ENCODE measurements around the gene KCNMB1.

Gene KCNMB1

DNA sequence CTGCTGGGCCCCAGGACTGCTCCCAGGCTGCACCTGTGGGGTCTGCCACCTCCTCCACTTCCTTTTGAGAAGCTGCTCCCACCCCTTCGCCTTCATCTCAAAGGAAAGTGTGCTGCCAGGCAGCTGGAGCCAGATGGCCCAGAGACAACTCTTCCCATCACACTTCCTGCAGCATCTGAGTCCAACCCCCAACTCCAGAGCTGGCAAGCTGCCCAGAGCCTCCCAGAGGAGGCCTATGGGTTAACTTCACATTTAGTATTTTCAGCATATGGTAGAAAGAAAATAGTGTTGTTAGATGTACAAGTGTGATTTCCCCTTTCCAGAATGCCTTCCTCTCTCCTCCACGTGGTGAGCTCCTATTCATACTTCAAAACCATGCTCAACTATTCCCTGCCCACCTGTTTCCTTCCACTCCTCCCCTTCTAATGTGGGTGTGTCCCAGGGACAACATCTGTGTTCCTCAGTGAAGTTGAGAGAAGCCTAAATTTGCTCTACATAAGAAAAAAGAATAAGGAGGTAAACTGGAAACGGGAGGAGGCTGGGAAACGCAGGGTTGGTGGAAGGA, 38.6 kb upstream of the KCNMB1 start:
- H3K9me3 ChIP-seq (ENCODE audit: control insufficient read depth in 1 of 2, low read length in 2 of 2) = no peaks in the 10 kb centered on the region
- no peak overlapping the region for H3K4me3 ChIP-seq (ENCODE audit: low read depth in 1 of 2, low read length in 2 of 2)
- no peaks in the 10 kb centered on the region for H3K4me1 ChIP-seq (ENCODE audit: control insufficient read depth in 1 of 2, insufficient read depth in 2 of 2, low read length in 2 of 2)
- no peaks in the 10 kb centered on the region for H3K36me3 ChIP-seq (ENCODE audit: control insufficient read depth in 1 of 2, insufficient read depth in 2 of 2, low read length in 2 of 2)
- H3K9ac ChIP-seq (ENCODE audit: low read depth in 1 of 2, low read length in 2 of 2) = no peak overlapping the region
- H3K27me3 ChIP-seq (ENCODE audit: control insufficient read depth in 1 of 2, insufficient read depth in 2 of 2, low read length in 2 of 2) = no peaks in the 10 kb centered on the region
- no peak overlapping the region for H3K27ac ChIP-seq (ENCODE audit: low read depth, low read length)

DNA sequence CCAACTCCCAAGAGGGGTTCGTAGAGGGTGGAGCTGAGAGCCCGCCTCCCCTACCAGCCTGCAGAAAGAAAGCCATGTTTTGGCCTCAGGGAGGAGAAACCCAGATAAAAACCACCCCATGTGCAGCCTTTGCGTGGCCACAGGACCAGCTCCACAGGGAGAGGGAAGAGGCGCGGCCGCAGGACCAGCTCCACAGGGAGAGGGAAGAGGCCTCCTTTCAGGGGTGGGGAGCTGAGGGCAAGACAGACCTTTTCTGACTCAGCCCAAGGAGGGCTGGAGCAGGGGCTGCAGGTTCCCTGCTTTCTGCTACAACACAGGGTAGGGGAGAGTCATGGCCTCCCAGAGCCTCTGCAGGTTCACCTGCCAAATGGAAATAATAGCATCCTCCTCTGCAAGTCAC, 37.6 kb upstream of the KCNMB1 start:
- H3K9me3 ChIP-seq (ENCODE audit: control insufficient read depth in 1 of 2, low read length in 2 of 2) = no peaks in the 10 kb centered on the region
- H3K36me3 ChIP-seq (ENCODE audit: control insufficient read depth in 1 of 2, insufficient read depth in 2 of 2, low read length in 2 of 2) = no peaks in the 10 kb centered on the region
- H3K9ac ChIP-seq (ENCODE audit: low read depth in 1 of 2, low read length in 2 of 2) = no peak overlapping the region
- H3K27ac ChIP-seq (ENCODE audit: low read depth, low read length) = no peak overlapping the region
- no peaks in the 10 kb centered on the region for H3K4me1 ChIP-seq (ENCODE audit: control insufficient read depth in 1 of 2, insufficient read depth in 2 of 2, low read length in 2 of 2)
- H3K4me3 ChIP-seq (ENCODE audit: low read depth in 1 of 2, low read length in 2 of 2) = no peak overlapping the region
- H3K27me3 ChIP-seq (ENCODE audit: control insufficient read depth in 1 of 2, insufficient read depth in 2 of 2, low read length in 2 of 2) = no peaks in the 10 kb centered on the region

DNA sequence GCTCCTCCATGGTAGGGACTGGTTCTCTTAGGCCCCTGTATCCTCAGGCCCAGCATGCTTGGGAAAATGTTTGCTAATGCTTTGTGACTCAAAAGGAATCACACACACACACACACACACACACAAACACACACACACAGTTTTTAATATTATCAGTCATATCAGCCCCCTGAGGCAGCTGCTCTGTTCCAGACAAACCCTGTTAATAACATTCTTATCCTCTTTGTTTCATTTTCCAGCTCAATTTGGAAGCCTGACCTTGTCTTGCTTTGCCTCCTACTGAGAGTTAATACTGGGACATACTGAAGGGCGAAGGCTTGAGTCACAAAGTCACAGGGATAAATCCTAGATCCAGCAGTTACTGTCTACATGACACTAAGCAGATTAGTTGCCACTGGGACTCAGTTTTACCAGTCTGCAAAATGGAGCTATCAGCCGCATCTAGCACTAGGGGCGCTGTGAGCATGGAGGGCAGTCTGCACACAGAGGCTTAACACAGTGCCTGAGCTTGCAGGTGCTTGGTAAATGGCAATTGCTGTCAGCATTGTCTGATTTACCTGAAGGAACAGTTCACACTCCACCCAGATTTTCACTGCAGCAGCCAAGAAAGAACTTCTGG, 37.1 kb upstream of the KCNMB1 start:
- no peak overlapping the region for H3K9ac ChIP-seq (ENCODE audit: low read depth in 1 of 2, low read length in 2 of 2)
- no peaks in the 10 kb centered on the region for H3K36me3 ChIP-seq (ENCODE audit: control insufficient read depth in 1 of 2, insufficient read depth in 2 of 2, low read length in 2 of 2)
- H3K4me3 ChIP-seq (ENCODE audit: low read depth in 1 of 2, low read length in 2 of 2) = no peak overlapping the region
- no peaks in the 10 kb centered on the region for H3K4me1 ChIP-seq (ENCODE audit: control insufficient read depth in 1 of 2, insufficient read depth in 2 of 2, low read length in 2 of 2)
- no peaks in the 10 kb centered on the region for H3K27me3 ChIP-seq (ENCODE audit: control insufficient read depth in 1 of 2, insufficient read depth in 2 of 2, low read length in 2 of 2)
- H3K9me3 ChIP-seq (ENCODE audit: control insufficient read depth in 1 of 2, low read length in 2 of 2) = no peaks in the 10 kb centered on the region
- H3K27ac ChIP-seq (ENCODE audit: low read depth, low read length) = no peak overlapping the region

DNA sequence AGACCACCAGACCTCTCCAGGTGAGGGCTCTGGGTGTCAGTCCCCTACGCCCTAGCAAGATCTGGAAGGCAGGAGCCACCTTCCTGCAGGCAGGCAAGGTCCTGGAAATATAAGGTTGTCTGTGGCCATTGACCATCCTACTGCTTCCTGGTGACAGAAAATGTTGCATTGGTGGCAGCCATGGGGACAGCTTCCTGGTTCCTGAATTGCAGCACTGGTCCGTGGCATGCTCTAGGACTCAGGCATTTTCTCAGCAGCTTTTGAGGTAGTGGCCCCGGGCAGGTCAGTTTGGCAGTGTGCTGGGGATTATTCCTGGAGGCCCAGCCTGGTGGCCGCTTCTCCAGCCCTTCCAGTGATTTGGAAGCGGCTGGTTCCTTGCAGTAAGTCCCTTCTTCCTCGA, 36.6 kb upstream of the KCNMB1 start:
- Histone ChIP-seq H3K9me3 (ENCODE audit: control insufficient read depth in 1 of 2, low read length in 2 of 2) (no peaks in the 10 kb centered on the region), H3K36me3 (ENCODE audit: control insufficient read depth in 1 of 2, insufficient read depth in 2 of 2, low read length in 2 of 2) (no peaks in the 10 kb centered on the region), H3K9ac (ENCODE audit: low read depth in 1 of 2, low read length in 2 of 2) (no peak overlapping the region), H3K27me3 (ENCODE audit: control insufficient read depth in 1 of 2, insufficient read depth in 2 of 2, low read length in 2 of 2) (no peaks in the 10 kb centered on the region), H3K4me1 (ENCODE audit: control insufficient read depth in 1 of 2, insufficient read depth in 2 of 2, low read length in 2 of 2) (no peaks in the 10 kb centered on the region), H3K27ac (ENCODE audit: low read depth, low read length) (no peak overlapping the region), H3K4me3 (ENCODE audit: low read depth in 1 of 2, low read length in 2 of 2) (no peak overlapping the region)

DNA sequence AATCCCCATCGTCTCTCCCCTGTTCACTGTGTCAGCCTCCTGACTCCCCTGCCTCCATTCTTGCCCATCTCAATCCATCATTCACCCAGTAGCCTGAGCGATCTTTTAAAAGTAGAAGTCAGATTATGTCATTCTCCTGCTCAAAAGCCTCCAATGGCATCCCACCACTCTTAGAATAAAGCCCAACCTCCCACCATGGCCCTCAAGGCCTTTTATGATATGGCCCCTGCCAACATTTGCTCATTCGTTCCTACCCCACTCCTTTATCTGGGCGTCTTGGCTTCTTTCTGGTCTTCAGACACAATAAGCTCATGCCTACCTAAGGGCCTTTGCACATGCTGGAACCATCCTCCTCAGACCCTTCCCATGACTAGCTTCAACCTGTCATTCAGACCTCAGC, 35.5 kb upstream of the KCNMB1 start:
- no peak overlapping the region for H3K9ac ChIP-seq (ENCODE audit: low read depth in 1 of 2, low read length in 2 of 2)
- H3K36me3 ChIP-seq (ENCODE audit: control insufficient read depth in 1 of 2, insufficient read depth in 2 of 2, low read length in 2 of 2) = no peaks in the 10 kb centered on the region
- H3K4me3 ChIP-seq (ENCODE audit: low read depth in 1 of 2, low read length in 2 of 2) = no peak overlapping the region
- no peaks in the 10 kb centered on the region for H3K9me3 ChIP-seq (ENCODE audit: control insufficient read depth in 1 of 2, low read length in 2 of 2)
- no peaks in the 10 kb centered on the region for H3K4me1 ChIP-seq (ENCODE audit: control insufficient read depth in 1 of 2, insufficient read depth in 2 of 2, low read length in 2 of 2)
- H3K27ac ChIP-seq (ENCODE audit: low read depth, low read length) = no peak overlapping the region
- no peaks in the 10 kb centered on the region for H3K27me3 ChIP-seq (ENCODE audit: control insufficient read depth in 1 of 2, insufficient read depth in 2 of 2, low read length in 2 of 2)

DNA sequence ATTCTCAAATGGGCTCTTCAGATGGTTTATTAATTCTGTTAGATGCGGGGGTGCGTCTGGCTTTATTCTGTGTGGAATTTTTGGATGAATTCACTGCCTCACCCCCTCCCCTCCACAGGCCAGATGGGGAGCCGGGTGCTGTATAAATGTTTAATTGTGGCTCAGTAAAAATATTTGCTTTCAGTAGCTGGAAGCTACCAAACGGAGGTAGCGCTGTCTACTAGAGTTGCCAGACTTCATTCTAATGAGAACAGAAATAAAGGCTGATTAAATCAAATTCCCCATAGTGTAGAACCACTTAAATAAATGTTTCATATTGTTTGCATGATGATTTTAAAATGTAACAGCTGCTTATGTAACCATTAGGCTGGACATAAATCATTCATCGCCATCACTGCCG, 34.5 kb upstream of the KCNMB1 start:
- Histone ChIP-seq H3K9ac (ENCODE audit: low read depth in 1 of 2, low read length in 2 of 2) (no peak overlapping the region), H3K27ac (ENCODE audit: low read depth, low read length) (no peak overlapping the region), H3K9me3 (ENCODE audit: control insufficient read depth in 1 of 2, low read length in 2 of 2) (no peaks in the 10 kb centered on the region), H3K36me3 (ENCODE audit: control insufficient read depth in 1 of 2, insufficient read depth in 2 of 2, low read length in 2 of 2) (no peaks in the 10 kb centered on the region), H3K27me3 (ENCODE audit: control insufficient read depth in 1 of 2, insufficient read depth in 2 of 2, low read length in 2 of 2) (no peaks in the 10 kb centered on the region), H3K4me3 (ENCODE audit: low read depth in 1 of 2, low read length in 2 of 2) (no peak overlapping the region), H3K4me1 (ENCODE audit: control insufficient read depth in 1 of 2, insufficient read depth in 2 of 2, low read length in 2 of 2) (no peaks in the 10 kb centered on the region)

DNA sequence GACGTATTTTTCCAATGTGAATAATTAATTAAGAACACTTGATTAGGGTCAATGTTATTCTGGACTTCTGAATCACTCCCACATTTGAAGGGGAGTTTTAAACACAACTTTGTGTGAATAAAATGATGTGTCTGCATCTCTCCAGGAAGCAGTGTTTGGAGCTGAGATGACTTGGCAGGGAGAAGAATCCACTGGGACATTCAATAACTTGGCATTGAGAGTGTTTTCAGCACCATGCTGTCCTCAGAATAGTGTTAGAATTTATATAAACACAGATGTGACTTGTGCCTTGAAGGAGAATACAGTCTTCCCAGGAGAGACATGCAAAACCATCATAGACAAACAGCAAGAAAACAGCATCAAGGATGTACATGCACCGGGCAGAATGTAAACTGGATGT, 32.7 kb upstream of the KCNMB1 start:
- Histone ChIP-seq H3K27ac (ENCODE audit: low read depth, low read length) (no peak overlapping the region), H3K36me3 (ENCODE audit: control insufficient read depth in 1 of 2, insufficient read depth in 2 of 2, low read length in 2 of 2) (no peaks in the 10 kb centered on the region), H3K4me1 (ENCODE audit: control insufficient read depth in 1 of 2, insufficient read depth in 2 of 2, low read length in 2 of 2) (no peaks in the 10 kb centered on the region), H3K9me3 (ENCODE audit: control insufficient read depth in 1 of 2, low read length in 2 of 2) (no peaks in the 10 kb centered on the region), H3K4me3 (ENCODE audit: low read depth in 1 of 2, low read length in 2 of 2) (no peak overlapping the region), H3K9ac (ENCODE audit: low read depth in 1 of 2, low read length in 2 of 2) (no peak overlapping the region), H3K27me3 (ENCODE audit: control insufficient read depth in 1 of 2, insufficient read depth in 2 of 2, low read length in 2 of 2) (no peaks in the 10 kb centered on the region)

DNA sequence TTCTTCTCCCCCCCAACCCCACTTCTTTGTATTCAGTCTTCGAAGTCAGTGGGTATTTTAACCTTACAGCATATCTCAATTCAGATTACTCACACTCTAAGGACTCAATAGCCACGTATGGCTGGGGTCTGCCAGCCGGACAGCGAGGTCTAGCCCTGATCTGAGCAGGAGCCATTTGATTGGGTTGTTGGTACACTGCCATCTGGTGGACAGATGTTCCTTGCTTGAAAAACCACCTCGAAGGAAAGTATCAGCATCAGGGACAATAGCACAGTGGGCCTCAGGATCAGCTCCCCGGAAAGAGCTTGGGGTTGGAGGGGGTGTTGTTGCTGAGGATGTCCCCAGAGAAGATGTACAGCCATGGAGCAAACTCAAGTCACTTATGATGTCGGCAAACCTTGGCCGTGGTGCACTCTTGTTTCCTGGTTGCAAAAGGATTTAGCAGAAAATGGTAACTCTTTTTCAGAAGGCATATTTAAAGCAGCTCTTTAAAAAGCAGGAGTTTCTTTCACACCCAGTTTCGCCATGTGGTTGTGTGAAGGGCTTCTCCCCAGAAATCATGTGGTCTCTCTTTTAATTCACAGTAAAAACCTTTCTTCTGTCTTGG, 31.7 kb upstream of the KCNMB1 start:
- Histone ChIP-seq H3K9me3 (ENCODE audit: control insufficient read depth in 1 of 2, low read length in 2 of 2) (no peaks in the 10 kb centered on the region), H3K27ac (ENCODE audit: low read depth, low read length) (no peak overlapping the region), H3K9ac (ENCODE audit: low read depth in 1 of 2, low read length in 2 of 2) (no peak overlapping the region), H3K4me3 (ENCODE audit: low read depth in 1 of 2, low read length in 2 of 2) (no peak overlapping the region), H3K4me1 (ENCODE audit: control insufficient read depth in 1 of 2, insufficient read depth in 2 of 2, low read length in 2 of 2) (no peaks in the 10 kb centered on the region), H3K27me3 (ENCODE audit: control insufficient read depth in 1 of 2, insufficient read depth in 2 of 2, low read length in 2 of 2) (no peaks in the 10 kb centered on the region), H3K36me3 (ENCODE audit: control insufficient read depth in 1 of 2, insufficient read depth in 2 of 2, low read length in 2 of 2) (no peaks in the 10 kb centered on the region)

DNA sequence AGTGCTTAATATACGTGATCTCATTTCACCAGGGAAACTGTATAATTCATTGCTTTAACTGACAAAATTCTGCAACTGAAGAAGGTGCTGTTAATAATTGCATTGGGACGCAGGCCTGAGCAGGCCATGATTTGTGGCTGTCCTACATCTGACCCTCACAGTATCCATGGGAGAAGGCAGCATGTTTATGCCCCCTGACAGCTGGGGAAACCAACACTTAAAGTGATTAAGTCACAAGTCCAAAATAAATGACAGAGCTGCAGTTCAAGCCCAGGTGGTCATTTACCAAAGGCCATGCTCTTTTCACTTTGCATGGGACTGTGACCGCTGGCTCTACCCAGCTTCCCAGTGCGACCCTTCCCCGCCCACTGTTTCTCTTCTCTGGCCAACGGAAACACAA, 30.5 kb upstream of the KCNMB1 start:
- Histone ChIP-seq H3K9me3 (ENCODE audit: control insufficient read depth in 1 of 2, low read length in 2 of 2) (no peaks in the 10 kb centered on the region), H3K27me3 (ENCODE audit: control insufficient read depth in 1 of 2, insufficient read depth in 2 of 2, low read length in 2 of 2) (no peaks in the 10 kb centered on the region), H3K27ac (ENCODE audit: low read depth, low read length) (no peak overlapping the region)

DNA sequence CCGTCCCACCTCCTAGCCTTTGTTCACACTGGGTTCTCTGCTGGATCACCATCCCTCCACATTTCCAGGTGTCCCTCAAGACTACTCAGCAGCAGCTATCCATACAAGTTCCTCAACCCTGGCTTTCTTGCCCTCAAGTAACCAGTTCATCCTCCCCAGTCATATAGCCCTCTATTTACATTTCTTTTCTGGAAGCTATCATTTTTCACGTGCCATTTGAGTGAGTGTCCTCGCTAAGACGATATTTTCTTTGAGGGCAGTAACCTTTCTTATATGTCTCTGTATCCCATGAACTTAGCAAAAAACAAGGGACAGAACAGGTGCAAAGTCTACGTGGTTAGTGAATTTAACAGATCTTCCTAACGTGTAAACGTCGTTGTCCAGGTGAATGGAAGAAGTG, 29.6 kb upstream of the KCNMB1 start:
- no peak overlapping the region for H3K4me3 ChIP-seq (ENCODE audit: low read depth in 1 of 2, low read length in 2 of 2)
- H3K27me3 ChIP-seq (ENCODE audit: control insufficient read depth in 1 of 2, insufficient read depth in 2 of 2, low read length in 2 of 2) = no peaks in the 10 kb centered on the region
- H3K36me3 ChIP-seq (ENCODE audit: control insufficient read depth in 1 of 2, insufficient read depth in 2 of 2, low read length in 2 of 2) = no peaks in the 10 kb centered on the region
- no peaks in the 10 kb centered on the region for H3K4me1 ChIP-seq (ENCODE audit: control insufficient read depth in 1 of 2, insufficient read depth in 2 of 2, low read length in 2 of 2)
- no peaks in the 10 kb centered on the region for H3K9me3 ChIP-seq (ENCODE audit: control insufficient read depth in 1 of 2, low read length in 2 of 2)
- no peak overlapping the region for H3K27ac ChIP-seq (ENCODE audit: low read depth, low read length)
- no peak overlapping the region for H3K9ac ChIP-seq (ENCODE audit: low read depth in 1 of 2, low read length in 2 of 2)

More for the DNA sequence above, 30.5 kb upstream of the KCNMB1 start:
- H3K4me3 ChIP-seq (ENCODE audit: low read depth in 1 of 2, low read length in 2 of 2) = no peak overlapping the region
- no peaks in the 10 kb centered on the region for H3K36me3 ChIP-seq (ENCODE audit: control insufficient read depth in 1 of 2, insufficient read depth in 2 of 2, low read length in 2 of 2)
- H3K4me1 ChIP-seq (ENCODE audit: control insufficient read depth in 1 of 2, insufficient read depth in 2 of 2, low read length in 2 of 2) = no peaks in the 10 kb centered on the region
- H3K9ac ChIP-seq (ENCODE audit: low read depth in 1 of 2, low read length in 2 of 2) = no peak overlapping the region

Data from duodenal mucosa (tissue), 2 donors.